ENCODE measurements around the gene SUPT4H1.

The SUPT4H1 gene

GRCh38 chr17:58320163-58320558 is 31.8 kb downstream of the SUPT4H1 start:
- no peak for DNase-seq (ENCODE audit: low read depth in 1 of 2, low spot score in 1 of 2)

- no peak for DNase-seq (ENCODE audit: low read depth in 1 of 2, low spot score in 1 of 2)
These were observed 32.5 kb downstream of the SUPT4H1 start for GRCh38 chr17:58319173-58320162.

GRCh38 chr17:58318627-58319172 is 33.3 kb downstream of the SUPT4H1 start:
- no peak for DNase-seq (ENCODE audit: low read depth in 1 of 2, low spot score in 1 of 2)

- DNase-seq (ENCODE audit: low read depth in 1 of 2, low spot score in 1 of 2): no peak
These were observed 33.9 kb downstream of the SUPT4H1 start for GRCh38 chr17:58318065-58318481.

- no peak for DNase-seq (ENCODE audit: low read depth in 1 of 2, low spot score in 1 of 2)
These were observed 34.5 kb downstream of the SUPT4H1 start for GRCh38 chr17:58317421-58318064.

GRCh38 chr17:58316260-58316960 is 35.6 kb downstream of the SUPT4H1 start:
- DNase-seq (ENCODE audit: low read depth in 1 of 2, low spot score in 1 of 2): no peak

- DNase-seq (ENCODE audit: low read depth in 1 of 2, low spot score in 1 of 2): no peak
These were observed 36.3 kb downstream of the SUPT4H1 start for GRCh38 chr17:58315750-58316149.

- DNase-seq (ENCODE audit: low read depth in 1 of 2, low spot score in 1 of 2): no peak
These were observed 36.7 kb downstream of the SUPT4H1 start for GRCh38 chr17:58315281-58315711.

- DNase-seq (ENCODE audit: low read depth in 1 of 2, low spot score in 1 of 2): no peak
These were observed 37.3 kb downstream of the SUPT4H1 start for GRCh38 chr17:58314706-58315015.

- DNase-seq (ENCODE audit: low read depth in 1 of 2, low spot score in 1 of 2): no peak
These were observed 37.9 kb downstream of the SUPT4H1 start for GRCh38 chr17:58313815-58314705.

- no peak for DNase-seq (ENCODE audit: low read depth in 1 of 2, low spot score in 1 of 2)
These were observed 39.2 kb downstream of the SUPT4H1 start for GRCh38 chr17:58312829-58313228.

- DNase-seq (ENCODE audit: low read depth in 1 of 2, low spot score in 1 of 2): no peak
These were observed 39.9 kb downstream of the SUPT4H1 start for GRCh38 chr17:58312021-58312630.

- no peak for DNase-seq (ENCODE audit: low read depth in 1 of 2, low spot score in 1 of 2)
These were observed 40.5 kb downstream of the SUPT4H1 start for GRCh38 chr17:58311429-58311894.

GRCh38 chr17:58310511-58311428 is 41.2 kb downstream of the SUPT4H1 start:
- no peak for DNase-seq (ENCODE audit: low read depth in 1 of 2, low spot score in 1 of 2)

GRCh38 chr17:58309918-58310259 is 42.1 kb downstream of the SUPT4H1 start:
- no peak for DNase-seq (ENCODE audit: low read depth in 1 of 2, low spot score in 1 of 2)

- no peak for DNase-seq (ENCODE audit: low read depth in 1 of 2, low spot score in 1 of 2)
These were observed 42.8 kb downstream of the SUPT4H1 start for GRCh38 chr17:58308985-58309917.

- DNase-seq (ENCODE audit: low read depth in 1 of 2, low spot score in 1 of 2): no peak
These were observed 43.6 kb downstream of the SUPT4H1 start for GRCh38 chr17:58308173-58308984.

Measured in activated T-helper 1 cell treated with anti-CD3 and anti-CD28 coated beads, Interleukin-2, amount 50 U/mL, for 16 hours (primary cell).